Measurements from ENCODE around the gene VPS26B.
"Not testable (repeated sequence)": the region's sequence is repeated elsewhere in the genome, so short reads cannot be mapped to it uniquely, and the experiment has no call there.

VPS26B gene

DNA sequence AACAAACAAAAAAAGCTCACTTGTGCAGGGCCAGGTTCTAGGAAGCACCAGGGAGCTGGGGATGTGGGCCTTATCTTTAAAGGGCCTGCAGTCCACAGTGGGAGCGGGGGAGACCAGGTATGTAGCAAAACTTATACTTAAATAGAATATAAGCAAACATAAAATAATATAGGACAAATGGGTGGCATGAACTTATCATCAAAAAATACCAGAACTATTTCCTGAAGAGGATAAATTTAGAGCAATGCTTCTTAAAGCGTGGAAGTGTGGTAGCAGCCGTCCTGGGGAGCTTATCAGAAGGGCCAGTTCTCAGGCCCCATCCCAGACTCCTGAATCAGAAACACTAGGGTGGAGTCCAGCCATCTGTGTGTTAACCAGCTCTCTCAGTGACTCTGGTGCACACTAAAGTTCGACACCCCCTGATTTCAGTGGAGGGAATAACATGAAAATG is 9.3 kb downstream of the VPS26B start:
- DNase-seq, result no peak

- DNase-seq, result no peak
These were observed 10.9 kb downstream of the VPS26B start for GRCh38 chr11:134235399-134235798.

- DNase-seq, result no peak
These were observed 12.5 kb downstream of the VPS26B start for GRCh38 chr11:134236834-134237556.

- DNase-seq, result no peak
These were observed 13.1 kb downstream of the VPS26B start for GRCh38 chr11:134237557-134237922.

- no peak for DNase-seq
These were observed 14.5 kb downstream of the VPS26B start for GRCh38 chr11:134238956-134239355.

DNA sequence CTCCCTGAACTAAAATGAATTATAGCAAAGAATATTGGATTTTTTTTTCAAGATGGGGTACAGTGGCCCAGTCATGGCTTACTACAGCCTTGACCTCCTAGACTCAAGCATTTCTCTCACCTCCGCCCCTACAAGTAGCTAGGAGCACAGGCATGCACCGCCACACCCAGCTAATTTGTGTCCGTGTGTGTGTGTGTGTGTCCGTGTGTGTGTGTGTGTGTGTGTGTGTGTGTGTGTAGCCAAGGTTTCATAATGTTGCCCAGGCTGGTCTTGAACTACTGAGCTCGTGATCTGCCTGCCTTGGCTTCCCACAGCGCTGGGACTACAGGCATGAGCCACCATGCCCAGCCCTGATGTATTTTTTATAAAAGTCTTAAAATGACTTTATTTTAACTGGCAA is 16.1 kb downstream of the VPS26B start:
- no peak for DNase-seq

- DNase-seq, result no peak
These were observed 17.9 kb downstream of the VPS26B start for GRCh38 chr11:134242376-134242775.

DNA sequence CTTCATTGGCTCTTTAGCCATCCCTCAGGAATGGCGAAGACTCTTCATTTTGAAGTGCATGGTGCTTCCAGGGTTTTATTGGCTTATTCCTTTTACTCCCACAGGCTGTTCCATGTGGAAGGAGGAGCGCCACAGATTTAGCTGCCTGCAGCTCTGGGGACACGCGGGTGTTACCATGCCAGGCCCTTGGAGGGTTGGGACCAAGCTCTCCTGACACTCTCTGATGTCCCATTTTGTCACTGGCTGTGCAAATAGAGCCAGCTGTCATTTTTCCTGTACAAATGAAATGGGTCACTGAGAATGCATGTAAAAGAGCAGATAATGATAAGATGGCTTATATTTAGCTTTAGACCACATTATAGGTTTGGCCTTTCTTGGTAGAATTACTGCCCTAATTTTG is 19.4 kb downstream of the VPS26B start:
- no peak for DNase-seq

DNA sequence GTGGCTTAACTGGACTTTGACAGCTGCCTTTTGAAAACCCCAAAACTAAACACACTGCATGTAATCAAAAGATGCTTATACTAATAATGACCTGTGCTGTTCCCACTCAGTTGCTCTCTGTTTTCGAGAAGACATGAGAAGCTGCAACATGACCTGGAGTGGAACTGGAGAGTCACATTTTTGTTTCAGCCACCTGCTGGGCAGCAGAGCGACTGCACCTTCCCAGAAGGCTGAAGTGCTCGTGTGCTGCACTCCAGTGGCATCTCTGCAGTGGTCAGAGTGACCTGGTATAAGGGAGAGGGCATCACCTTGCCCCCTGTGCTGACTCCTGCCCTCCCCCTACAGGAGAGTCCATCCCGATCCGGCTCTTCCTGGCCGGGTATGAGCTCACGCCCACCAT is 20.1 kb downstream of the VPS26B start:
- no peak for DNase-seq

DNA sequence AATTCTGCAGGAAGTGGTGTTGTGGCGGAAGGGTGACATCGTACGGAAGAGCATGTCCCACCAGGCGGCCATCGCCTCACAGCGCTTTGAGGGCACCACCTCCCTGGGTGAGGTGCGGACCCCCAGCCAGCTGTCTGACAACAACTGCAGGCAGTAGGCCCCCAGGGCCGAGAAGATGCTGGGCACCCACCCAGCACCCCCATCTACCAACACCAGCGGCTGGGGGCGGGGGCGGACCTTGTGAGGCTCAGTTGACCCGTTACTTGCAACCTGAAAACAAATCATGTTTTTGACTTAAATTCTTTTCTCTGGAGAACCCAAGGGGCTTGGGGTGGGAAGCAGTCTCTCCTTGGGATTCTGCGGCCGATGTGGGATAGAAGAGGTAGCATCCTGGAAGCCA is 21.0 kb downstream of the VPS26B start:
- DNase-seq, result no peak

DNA sequence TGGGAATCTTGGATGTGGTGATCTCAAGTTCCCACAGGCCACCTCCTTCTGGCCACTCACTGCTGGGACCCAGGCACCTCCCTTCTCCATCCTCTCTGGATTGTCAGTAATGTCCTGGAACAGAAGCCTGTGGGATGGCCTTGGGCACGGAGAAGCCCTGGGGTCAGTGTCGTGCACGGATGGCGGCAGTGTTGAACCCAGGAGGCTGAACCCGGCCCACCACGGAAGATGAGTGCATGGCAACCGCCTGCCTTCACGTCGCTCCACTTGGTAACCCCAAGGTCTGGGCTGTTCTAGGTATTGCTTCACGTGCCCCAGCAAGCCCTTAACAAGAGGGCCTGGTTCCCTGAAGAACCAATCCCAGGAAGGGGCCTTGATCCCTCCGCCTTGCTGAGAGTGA is 21.6 kb downstream of the VPS26B start:
- DNase-seq, result no peak

DNA sequence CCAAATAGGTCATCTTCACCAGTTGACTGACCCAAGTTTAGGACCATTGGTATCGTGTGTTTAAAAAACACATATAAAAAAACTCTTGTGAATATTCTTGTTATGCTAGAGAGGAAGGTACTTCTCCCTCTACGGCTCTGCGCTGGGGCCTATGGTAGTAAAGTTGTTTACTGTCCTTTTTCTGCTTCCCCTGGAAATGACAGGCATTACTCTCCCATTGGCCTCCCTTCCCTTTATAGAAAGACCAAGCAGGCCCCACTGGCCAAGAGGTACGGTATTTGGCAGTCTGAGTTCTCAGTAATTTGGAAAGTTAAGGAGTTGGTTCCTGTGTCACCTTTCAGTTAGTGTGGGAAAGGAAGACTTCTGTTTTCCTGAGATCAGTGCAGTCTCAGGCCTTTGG is 22.2 kb downstream of the VPS26B start:
- no peak for DNase-seq

GRCh38 chr11:134248910-134249480 is 24.5 kb downstream of the VPS26B start:
- DNase-seq, result no peak

DNA sequence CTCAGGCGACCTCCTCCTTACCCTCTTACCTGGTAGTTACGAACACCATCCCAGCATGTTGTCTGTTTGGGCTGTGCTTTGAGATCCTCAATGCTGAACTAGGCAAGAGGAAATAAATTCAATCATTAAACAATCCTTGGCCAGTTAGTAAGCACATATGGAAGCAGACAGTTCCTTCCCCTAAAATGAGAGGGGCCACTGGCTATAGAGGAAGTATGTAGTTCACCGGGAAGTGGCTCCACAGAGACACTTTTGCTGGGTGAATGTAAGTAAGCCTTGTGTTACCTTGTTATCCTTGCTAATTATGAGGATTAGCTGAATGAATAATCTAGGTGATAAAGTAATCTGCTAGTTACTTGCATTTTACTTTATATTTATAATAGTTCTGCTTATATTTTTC is 25.8 kb downstream of the VPS26B start:
- no peak for DNase-seq

DNA sequence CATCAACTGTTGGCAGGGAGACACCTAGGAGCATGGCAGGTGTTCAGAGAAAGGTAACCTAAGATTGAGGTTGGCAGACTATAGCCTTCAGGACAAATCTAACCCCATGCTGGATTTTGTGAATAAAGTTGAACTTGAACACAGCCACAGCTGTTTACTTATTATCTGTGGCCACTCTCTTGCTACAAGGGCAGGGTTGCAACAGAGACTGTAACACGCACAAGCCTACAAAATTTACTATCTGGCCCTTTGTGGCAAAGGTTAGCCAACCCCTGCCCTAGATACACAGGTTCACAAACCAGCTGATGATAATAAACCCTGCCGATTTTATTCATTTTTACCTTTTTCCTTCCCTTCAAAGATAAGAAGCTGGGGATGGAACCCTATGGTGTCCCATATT is 26.2 kb downstream of the VPS26B start:
- no peak for DNase-seq

GRCh38 chr11:134252346-134253187 is 28.1 kb downstream of the VPS26B start:
- no peak for DNase-seq

DNA sequence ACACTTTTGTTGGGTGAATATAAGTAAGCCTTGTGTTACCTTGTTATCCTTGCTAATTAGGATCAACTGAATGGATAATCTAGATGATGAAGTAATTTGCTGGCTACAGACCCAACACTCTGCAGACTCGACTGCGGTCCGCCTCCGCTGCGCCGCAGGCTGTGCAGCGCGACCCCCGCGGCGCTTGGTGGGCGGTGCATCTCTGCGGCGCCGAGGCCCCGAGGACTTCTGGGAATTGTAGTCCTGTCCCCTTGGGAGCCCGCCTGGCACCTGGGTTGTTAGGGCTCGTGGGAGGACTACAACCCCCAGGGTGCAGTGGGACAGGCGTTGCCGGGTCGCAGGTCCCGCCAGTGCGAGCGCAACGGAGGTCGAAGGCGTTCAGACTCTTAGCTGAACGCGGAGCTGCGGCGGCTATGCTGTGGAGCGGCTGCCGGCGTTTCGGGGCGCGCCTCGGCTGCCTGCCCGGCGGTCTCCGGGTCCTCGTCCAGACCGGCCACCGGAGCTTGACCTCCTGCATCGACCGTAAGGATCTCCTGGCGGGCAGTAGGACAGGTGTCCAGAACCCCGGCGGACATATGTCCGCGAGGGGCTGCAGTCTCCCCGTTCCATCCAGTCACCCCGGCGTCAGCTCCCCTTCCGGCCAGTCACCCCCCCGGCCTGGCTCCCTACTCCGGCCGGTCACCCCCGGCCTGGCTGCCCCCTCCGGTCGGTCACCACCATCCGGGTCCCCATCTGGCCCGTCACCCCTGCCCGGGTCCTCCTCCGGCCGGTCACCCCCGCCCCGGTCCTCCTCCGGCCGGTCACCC is 28.9 kb downstream of the VPS26B start, which contains the start of the genes ACAD8 and THYN1:
TSS of gene ACAD8 (plus strand) at position 381 of the 806 bp plus-strand sequence. CDS start at position 414, 33 bp downstream.
TSS of gene THYN1 (minus strand) at position 165 of the 806 bp plus-strand sequence. CDS start 470 bp downstream, outside the sequence.
- peak; percentile 85 for DNase-seq

- DNase-seq, result no peak
These were observed 30.1 kb downstream of the VPS26B start for GRCh38 chr11:134254433-134255183.

- not testable (repeated sequence) for DNase-seq
These were observed 30.7 kb downstream of the VPS26B start for GRCh38 chr11:134255184-134255561.

GRCh38 chr11:134257101-134257500 is 32.6 kb downstream of the VPS26B start:
- DNase-seq, result no peak

DNA sequence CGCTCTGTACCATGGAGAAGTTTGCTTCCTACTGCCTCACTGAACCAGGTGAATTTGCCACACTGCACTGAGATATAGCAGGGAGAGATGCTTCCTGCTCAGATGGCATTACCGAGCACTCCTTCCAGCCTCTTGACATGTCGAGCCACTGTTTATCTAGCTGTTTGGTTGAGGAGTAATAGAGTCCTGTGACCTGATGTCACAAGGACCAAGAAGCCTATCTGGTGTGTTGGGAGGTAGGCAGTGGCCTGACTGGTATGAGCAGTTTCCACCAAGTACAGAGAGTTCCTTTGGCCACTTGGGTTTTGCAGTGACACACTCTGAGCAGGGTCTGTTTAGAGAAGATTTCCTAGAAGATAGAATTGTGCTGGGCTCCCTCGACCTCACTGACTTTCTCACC is 34.1 kb downstream of the VPS26B start:
- no peak for DNase-seq

GRCh38 chr11:134260503-134260902 is 36.0 kb downstream of the VPS26B start:
- no peak for DNase-seq

Data from T1000 (cell line).